Measurements from ENCODE around the gene EWSR1. TPM values are rescaled to one million over a fixed set of nuclear protein-coding genes. Genes with fewer than 3 reads are reported as not detected.

The EWSR1 gene
- total RNA-seq, 1 experiment from 2014 or later: 462 TPM

- Histone ChIP-seq H2AK5ac (ENCODE audit: insufficient read length, low read length) (no peak overlapping the region), H2BK120ac (ENCODE audit: low read depth, low read length, poor library complexity, severe bottlenecking) (no peak overlapping the region), H2BK20ac (ENCODE audit: low read depth, low read length, poor library complexity, severe bottlenecking) (no peak overlapping the region), H2BK5ac (ENCODE audit: insufficient read length, low read length) (no peak overlapping the region), H3T11ph (ENCODE audit: low read length) (no peak overlapping the region), H3K9ac (ENCODE audit: extremely low read depth, insufficient read length, low read length) (no peak overlapping the region), H3K79me2 (ENCODE audit: insufficient read depth, low read length) (no peaks in the 10 kb centered on the region), H2AFZ (ENCODE audit: low read length) (no peak overlapping the region), H3K14ac (ENCODE audit: insufficient read depth, low read length) (no peak overlapping the region), H3K4ac (ENCODE audit: low read depth, low read length) (no peak overlapping the region), H4K5ac (ENCODE audit: insufficient read length, low read depth, low read length) (no peak overlapping the region), H3K27ac (ENCODE audit: insufficient read length, low read depth, low read length) (no peak overlapping the region), H3K27me3 (ENCODE audit: insufficient read depth, low read length) (no peaks in the 10 kb centered on the region), H2BK12ac (ENCODE audit: insufficient read length, low read depth, low read length) (no peak overlapping the region), H3K18ac (ENCODE audit: insufficient read length, low read depth, low read length) (no peak overlapping the region), H4K8ac (replicated peaks; ENCODE audit: insufficient read length, low read depth, low read length) (no peak overlapping the region), H3K23ac (ENCODE audit: insufficient read length, low read depth, low read length) (no peak overlapping the region), H4K20me1 (ENCODE audit: control insufficient read depth, insufficient read depth, insufficient read length) (no peaks in the 10 kb centered on the region), H2BK15ac (ENCODE audit: low read depth, low read length) (no peak overlapping the region), H4K91ac (ENCODE audit: insufficient read length, low read depth, low read length) (no peak overlapping the region), H3K4me1 (ENCODE audit: insufficient read depth, low read length) (no peaks in the 10 kb centered on the region), H3K4me2 (ENCODE audit: insufficient read depth, insufficient read length, low read length) (no peak overlapping the region), H3K56ac (ENCODE audit: insufficient read length, low read depth, low read length) (no peak overlapping the region), H3K23me2 (ENCODE audit: insufficient read length, low read depth, low read length, poor library complexity, severe bottlenecking) (no peaks in the 10 kb centered on the region), H3K79me1 (ENCODE audit: insufficient read depth, low read depth, low read length, poor library complexity, severe bottlenecking) (no peaks in the 10 kb centered on the region), H3K9me3 (ENCODE audit: control insufficient read depth, low read depth, low read length) (no peaks in the 10 kb centered on the region)
- WGBS (ENCODE audit: extremely low coverage, insufficient read length, low lambda C conversion rate): no CpG with 5 or more reads among the region's 13 CpGs
- TF ChIP-seq CTCF (conservative IDR thresholded peaks at IDR 0.05): no peak
- no peak overlapping the region for H3K4me3 Mint-ChIP-seq
- H3K27ac Mint-ChIP-seq: no peak overlapping the region
- H3K36me3 Mint-ChIP-seq (ENCODE audit: insufficient read depth in 1 of 3, low read depth in 3 of 3): peaks cover 3 to 22% (median 10%) of the 10 kb centered on the region in 3 experiments
- H3K9me3 Mint-ChIP-seq: no peaks in the 10 kb centered on the region
- no peak for DNase-seq
- no peaks in the 10 kb centered on the region for H3K4me1 Mint-ChIP-seq
- H3K27me3 Mint-ChIP-seq (ENCODE audit: low read depth): no peaks in the 10 kb centered on the region
Observed at GRCh38 chr22:29260031-29260560, 8.0 kb upstream of the EWSR1 start.
